ENCODE data around the gene PHF13. TPM values are rescaled to one million over a fixed set of nuclear protein-coding genes. Genes with fewer than 3 reads are reported as not detected.

Gene PHF13
- total RNA-seq, 2 donors from 2014 or later = 13.8 to 79.2 TPM

- Histone ChIP-seq H3K27ac (no peak overlapping the region), H3K4me3 (no peak overlapping the region), H3K4me1 (replicated peaks) (peaks cover 4% of the 10 kb centered on the region), H3K27me3 (replicated peaks; ENCODE audit: insufficient read depth) (no peaks in the 10 kb centered on the region), H3K9me3 (no peaks in the 10 kb centered on the region), H3K36me3 (peaks cover 0 to 3% of the 10 kb centered on the region in 2 donors)
- intact Hi-C loops (cut with DNase I) = no loop called here
- DNase-seq (ENCODE audit: low spot score) = no peak
- no peak for TF ChIP-seq POLR2AphosphoS5 (IDR thresholded peaks at IDR 0.05)
- 97% methylated on average over 8 of the region's 8 CpGs for WGBS
These were observed 17.5 kb downstream of the PHF13 start for GRCh38 chr1:6631058-6631457.

GRCh38 chr1:6632588-6633514 lies 19.3 kb downstream of the PHF13 start:
- TF ChIP-seq POLR2A (IDR thresholded peaks at IDR 0.05) = no peak
- TF ChIP-seq POLR2AphosphoS5 (IDR thresholded peaks at IDR 0.05) = no peak
- no peak for TF ChIP-seq CTCF (IDR thresholded peaks at IDR 0.05)
- no peaks in the 10 kb centered on the region for H3K9me3 ChIP-seq
- 87% methylated on average over 22 of the region's 30 CpGs for WGBS
- H3K4me3 ChIP-seq = no peak overlapping the region
- no peak for DNase-seq (ENCODE audit: low spot score)
- H3K27ac ChIP-seq = no peak overlapping the region
- H3K27me3 ChIP-seq (replicated peaks; ENCODE audit: insufficient read depth) = no peaks in the 10 kb centered on the region
- no peaks in the 10 kb centered on the region for H3K4me1 ChIP-seq (replicated peaks)
- intact Hi-C loops (cut with DNase I) = no loop called here
- H3K36me3 ChIP-seq = peaks cover 0 to 3% of the 10 kb centered on the region in 2 donors

- H3K27me3 ChIP-seq (replicated peaks; ENCODE audit: insufficient read depth) = no peaks in the 10 kb centered on the region
- H3K4me1 ChIP-seq (replicated peaks) = no peaks in the 10 kb centered on the region
- TF ChIP-seq POLR2A (IDR thresholded peaks at IDR 0.05) (no peak), CTCF (IDR thresholded peaks at IDR 0.05) (peak in 3 of 4 experiments; percentile 25 to 76 (median 57)), POLR2AphosphoS5 (IDR thresholded peaks at IDR 0.05) (peak; percentile 41)
- 55% methylated on average over 26 of the region's 29 CpGs for WGBS
- DNase-seq (ENCODE audit: low spot score) = peak; percentile 59
- no peak overlapping the region for H3K4me3 ChIP-seq
- intact Hi-C loops (cut with DNase I) = loop anchor here (2.0 kb wide), 1 partner anchor 80 kb away; the partner anchor contains the start of genes NOL9 and TAS1R1
- H3K36me3 ChIP-seq = peaks cover 0 to 3% of the 10 kb centered on the region in 2 donors
- no peak overlapping the region for H3K27ac ChIP-seq
- H3K9me3 ChIP-seq = no peaks in the 10 kb centered on the region
These were observed 21.0 kb downstream of the PHF13 start for GRCh38 chr1:6634371-6635052.

GRCh38 chr1:6635161-6635909 lies 21.8 kb downstream of the PHF13 start:
- H3K27ac ChIP-seq = no peak overlapping the region
- no peaks in the 10 kb centered on the region for H3K4me1 ChIP-seq (replicated peaks)
- DNase-seq (ENCODE audit: low spot score) = no peak
- H3K36me3 ChIP-seq = peaks cover 0 to 3% of the 10 kb centered on the region in 2 donors
- TF ChIP-seq CTCF (IDR thresholded peaks at IDR 0.05) (no peak), POLR2AphosphoS5 (IDR thresholded peaks at IDR 0.05) (no peak), POLR2A (IDR thresholded peaks at IDR 0.05) (no peak)
- 87% methylated on average over 20 of the region's 20 CpGs for WGBS
- H3K27me3 ChIP-seq (replicated peaks; ENCODE audit: insufficient read depth) = no peaks in the 10 kb centered on the region
- H3K4me3 ChIP-seq = no peak overlapping the region
- intact Hi-C loops (cut with DNase I) = loop anchor here (2.0 kb wide), 1 partner anchor 81 kb away; the partner anchor contains the start of genes NOL9 and TAS1R1
- no peaks in the 10 kb centered on the region for H3K9me3 ChIP-seq

Measured in prostate gland (tissue), 2 donors.